Measurements from ENCODE around the gene TMEM175. TPM values are rescaled to one million over a fixed set of nuclear protein-coding genes. Genes with fewer than 3 reads are reported as not detected.

The TMEM175 gene
- polyA plus RNA-seq, 1 donor (not counting 4 experiments of a cell fraction or from before 2014, with no cell fraction given): 23.2 TPM

DNA sequence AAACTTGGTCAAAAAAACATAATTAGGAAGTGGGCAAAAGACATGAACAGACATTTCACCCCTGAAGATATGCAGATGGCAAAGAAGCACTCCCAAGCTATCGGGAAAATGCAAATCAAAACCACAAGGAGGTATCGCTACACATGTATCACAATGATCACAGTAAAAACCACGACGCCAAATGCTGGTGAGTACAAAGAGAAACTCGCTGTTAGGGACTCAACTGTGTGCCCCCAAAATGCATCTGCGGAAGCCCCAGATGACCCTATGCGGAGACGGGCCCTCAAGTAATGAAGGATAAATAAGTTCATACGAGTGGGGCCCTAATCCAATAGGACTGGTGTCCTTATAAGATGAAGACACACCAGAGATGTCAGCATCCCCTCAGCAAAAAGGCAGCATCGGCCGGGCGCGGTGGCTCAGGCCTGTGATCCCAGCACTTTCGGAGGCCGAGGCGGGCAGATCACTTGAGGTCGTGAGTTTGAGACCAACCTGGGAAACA, 10.4 kb upstream of the TMEM175 start:
- dilution Hi-C loops (cut with MboI; ENCODE audit: extremely low pct_ligation_motif_present, low sequenced_read_pairs): no loop called here
- H4K20me1 ChIP-seq (ENCODE audit: control insufficient read depth, extremely low read depth, insufficient read depth, low read length): peaks cover 13% of the 10 kb centered on the region
- no peak for FAIRE-seq

DNA sequence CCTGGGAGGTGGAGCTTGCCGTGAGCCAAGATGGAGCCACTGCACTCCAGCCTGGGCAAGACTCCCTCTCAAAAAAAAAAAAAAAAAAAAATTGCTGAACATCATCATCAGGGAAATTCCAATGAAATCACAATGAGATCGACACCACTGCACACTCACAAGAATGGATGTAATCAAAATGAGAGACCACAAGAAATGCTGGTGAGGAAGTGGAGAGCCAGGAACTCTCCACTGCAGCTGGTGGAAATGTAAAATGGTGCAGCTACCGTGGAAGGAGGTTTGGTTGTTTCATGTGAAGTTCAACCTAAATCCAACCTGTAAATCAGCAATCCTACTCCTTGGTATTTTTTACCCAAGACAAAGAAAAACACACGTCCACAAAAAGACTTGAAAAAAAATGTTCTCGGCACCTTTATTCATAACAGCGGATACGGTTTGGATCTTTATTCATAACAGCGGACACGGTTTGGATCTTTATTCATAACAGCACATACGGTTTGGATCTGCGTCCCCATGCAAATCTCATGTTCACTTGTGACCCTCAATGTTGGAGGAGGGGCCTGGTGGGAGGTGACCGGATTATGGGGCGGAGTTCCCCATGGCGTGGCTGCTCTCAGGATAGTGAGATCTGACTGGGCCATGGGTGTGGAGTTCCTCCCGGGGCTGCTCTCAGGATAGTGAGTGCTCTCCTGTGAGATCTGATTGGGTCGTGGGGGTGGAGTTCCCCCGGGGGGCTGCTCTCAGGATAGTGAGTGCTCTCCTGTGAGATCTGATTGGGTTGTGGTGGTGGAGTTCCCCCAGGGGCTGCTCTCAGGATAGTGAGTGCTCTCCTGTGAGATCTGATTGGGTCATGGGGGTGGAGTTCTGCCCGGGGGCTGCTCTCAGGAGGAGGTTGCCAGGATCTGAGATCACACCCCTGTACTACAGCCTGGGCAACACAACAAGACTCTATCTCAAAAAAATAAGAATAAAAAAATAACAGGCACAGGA, 7.9 kb upstream of the TMEM175 start:
- Histone ChIP-seq H3K4me3 (ENCODE audit: control insufficient read depth in 2 of 3, extremely low read depth in 1 of 3, insufficient read depth in 2 of 3, low read depth in 1 of 3, low read length in 3 of 3) (no peak overlapping the region), H3K79me2 (ENCODE audit: control insufficient read depth, insufficient read depth, low read length) (peaks cover 86% of the 10 kb centered on the region), H3K9ac (ENCODE audit: control insufficient read depth, extremely low read depth, insufficient read depth, low read length) (peak overlapping the region; percentile 13), H3K36me3 (ENCODE audit: control insufficient read depth in 2 of 2, extremely low read depth in 1 of 2, insufficient read depth in 2 of 2, low read length in 2 of 2) (peaks cover 0 to 7% of the 10 kb centered on the region in 2 experiments), H3K9me1 (ENCODE audit: control insufficient read depth, extremely low read depth, insufficient read depth, low read length) (peaks cover 2% of the 10 kb centered on the region), H2AFZ (ENCODE audit: control insufficient read depth, low read length) (no peak overlapping the region), H4K20me1 (ENCODE audit: control insufficient read depth, extremely low read depth, insufficient read depth, low read length) (peaks cover 9% of the 10 kb centered on the region), H3K4me2 (ENCODE audit: control insufficient read depth, extremely low read depth, insufficient read depth, low read depth, low read length) (no peak overlapping the region), H3K27me3 (ENCODE audit: control insufficient read depth, extremely low read depth, insufficient read depth, low read length) (no peaks in the 10 kb centered on the region), H3K9me3 (ENCODE audit: control insufficient read depth, low read depth, low read length) (no peaks in the 10 kb centered on the region), H3K4me1 (ENCODE audit: control insufficient read depth, extremely low read depth, insufficient read depth, low read length) (peaks cover 11% of the 10 kb centered on the region), H3K27ac (ENCODE audit: control insufficient read depth, insufficient read depth, low read length) (peak overlapping the region; percentile 77)
- dilution Hi-C loops (cut with MboI; ENCODE audit: extremely low pct_ligation_motif_present, low sequenced_read_pairs): no loop called here
- TF ChIP-seq, protein P1, sequence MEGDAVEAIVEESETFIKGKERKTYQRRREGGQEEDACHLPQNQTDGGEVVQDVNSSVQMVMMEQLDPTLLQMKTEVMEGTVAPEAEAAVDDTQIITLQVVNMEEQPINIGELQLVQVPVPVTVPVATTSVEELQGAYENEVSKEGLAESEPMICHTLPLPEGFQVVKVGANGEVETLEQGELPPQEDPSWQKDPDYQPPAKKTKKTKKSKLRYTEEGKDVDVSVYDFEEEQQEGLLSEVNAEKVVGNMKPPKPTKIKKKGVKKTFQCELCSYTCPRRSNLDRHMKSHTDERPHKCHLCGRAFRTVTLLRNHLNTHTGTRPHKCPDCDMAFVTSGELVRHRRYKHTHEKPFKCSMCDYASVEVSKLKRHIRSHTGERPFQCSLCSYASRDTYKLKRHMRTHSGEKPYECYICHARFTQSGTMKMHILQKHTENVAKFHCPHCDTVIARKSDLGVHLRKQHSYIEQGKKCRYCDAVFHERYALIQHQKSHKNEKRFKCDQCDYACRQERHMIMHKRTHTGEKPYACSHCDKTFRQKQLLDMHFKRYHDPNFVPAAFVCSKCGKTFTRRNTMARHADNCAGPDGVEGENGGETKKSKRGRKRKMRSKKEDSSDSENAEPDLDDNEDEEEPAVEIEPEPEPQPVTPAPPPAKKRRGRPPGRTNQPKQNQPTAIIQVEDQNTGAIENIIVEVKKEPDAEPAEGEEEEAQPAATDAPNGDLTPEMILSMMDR (optimal IDR thresholded peaks at IDR 0.05 in 1 of 3, IDR thresholded peaks at IDR 0.05 in 1 of 3, conservative IDR thresholded peaks at IDR 0.05 in 1 of 3; ENCODE audit: extremely low read depth in 1 of 3, insufficient read depth in 2 of 3, low read length in 3 of 3): no peak
- no peak for TF ChIP-seq EZH2 (IDR thresholded peaks at IDR 0.05; ENCODE audit: low read length)
- FAIRE-seq: no peak
- DNase-seq (ENCODE audit: low read depth, low spot score): peak; percentile 25

More for the DNA sequence above, 10.4 kb upstream of the TMEM175 start:
- H2AFZ ChIP-seq (ENCODE audit: control insufficient read depth, low read length): no peak overlapping the region
- H3K36me3 ChIP-seq (ENCODE audit: control insufficient read depth in 2 of 2, extremely low read depth in 1 of 2, insufficient read depth in 2 of 2, low read length in 2 of 2): peaks cover 0 to 3% of the 10 kb centered on the region in 2 experiments
- H3K27ac ChIP-seq (ENCODE audit: control insufficient read depth, insufficient read depth, low read length): no peak overlapping the region
- H3K4me1 ChIP-seq (ENCODE audit: control insufficient read depth, extremely low read depth, insufficient read depth, low read length): peaks cover 11% of the 10 kb centered on the region
- no peaks in the 10 kb centered on the region for H3K9me3 ChIP-seq (ENCODE audit: control insufficient read depth, low read depth, low read length)
- no peaks in the 10 kb centered on the region for H3K9me1 ChIP-seq (ENCODE audit: control insufficient read depth, extremely low read depth, insufficient read depth, low read length)
- peaks cover 93% of the 10 kb centered on the region for H3K79me2 ChIP-seq (ENCODE audit: control insufficient read depth, insufficient read depth, low read length)
- no peak overlapping the region for H3K4me2 ChIP-seq (ENCODE audit: control insufficient read depth, extremely low read depth, insufficient read depth, low read depth, low read length)
- no peaks in the 10 kb centered on the region for H3K27me3 ChIP-seq (ENCODE audit: control insufficient read depth, extremely low read depth, insufficient read depth, low read length)
- no peak for TF ChIP-seq EZH2 (IDR thresholded peaks at IDR 0.05; ENCODE audit: low read length)
- TF ChIP-seq, protein P1 (optimal IDR thresholded peaks at IDR 0.05 in 1 of 3, IDR thresholded peaks at IDR 0.05 in 1 of 3, conservative IDR thresholded peaks at IDR 0.05 in 1 of 3; ENCODE audit: extremely low read depth in 1 of 3, insufficient read depth in 2 of 3, low read length in 3 of 3): no peak
- no peak overlapping the region for H3K9ac ChIP-seq (ENCODE audit: control insufficient read depth, extremely low read depth, insufficient read depth, low read length)
- H3K4me3 ChIP-seq (ENCODE audit: control insufficient read depth in 2 of 3, extremely low read depth in 1 of 3, insufficient read depth in 2 of 3, low read depth in 1 of 3, low read length in 3 of 3): no peak overlapping the region
- no peak for DNase-seq (ENCODE audit: low read depth, low spot score)
